H9 (cell line): ENCODE data around the gene DGCR2. TPM values are rescaled to one million over a fixed set of nuclear protein-coding genes. Genes with fewer than 3 reads are reported as not detected.

ENCODE experiments used
- DNase-seq: peaks from one replicate; pipeline ENCODE4 v3.0.0-alpha.2; 2017
- H2AFZ ChIP-seq: one replicate; pipeline ENCODE4 v1.6.1; 2013; ENCODE audit warnings: mild to moderate bottlenecking, low read length, control low read depth, moderate library complexity
- H2AK5ac ChIP-seq: 2 replicates; pipeline ENCODE4 v1.6.1; 2013; ENCODE audit warnings: low read length, control low read depth, mixed read lengths; ENCODE audit not compliant: insufficient read length
- H2BK120ac ChIP-seq: one replicate; pipeline ENCODE4 v1.6.1; 2013; ENCODE audit warnings: low read depth, mild to moderate bottlenecking, low read length, control low read depth, inconsistent platforms; ENCODE audit not compliant: poor library complexity, severe bottlenecking
- H2BK12ac ChIP-seq: 2 replicates; pipeline ENCODE4 v1.6.1; 2013; ENCODE audit warnings: low read length, control low read depth, mixed read lengths, low read depth; ENCODE audit not compliant: insufficient read length
- H2BK15ac ChIP-seq: 2 replicates; pipeline ENCODE4 v1.6.1; 2013; ENCODE audit warnings: low read depth, low read length, control low read depth
- H2BK20ac ChIP-seq: one replicate; pipeline ENCODE4 v1.6.1; 2013; ENCODE audit warnings: low read depth, mild to moderate bottlenecking, low read length, control low read depth, inconsistent platforms; ENCODE audit not compliant: poor library complexity, severe bottlenecking
- H2BK5ac ChIP-seq: 2 replicates; pipeline ENCODE4 v1.6.1; 2013; ENCODE audit warnings: low read length, control low read depth, mixed read lengths; ENCODE audit not compliant: insufficient read length
- H3K14ac ChIP-seq: 2 replicates; pipeline ENCODE4 v1.6.1; 2013; ENCODE audit warnings: low read length, control low read depth; ENCODE audit not compliant: insufficient read depth
- H3K18ac ChIP-seq: 2 replicates; pipeline ENCODE4 v1.6.1; 2013; ENCODE audit warnings: low read depth, mild to moderate bottlenecking, mixed read lengths, low read length, control low read depth; ENCODE audit not compliant: insufficient read length
- H3K23ac ChIP-seq: 2 replicates; pipeline ENCODE4 v1.6.1; 2013; ENCODE audit warnings: low read length, control low read depth, mixed read lengths, low read depth; ENCODE audit not compliant: insufficient read length
- H3K23me2 ChIP-seq: 2 replicates; pipeline ENCODE4 v1.6.1; 2013; ENCODE audit warnings: low read depth, mild to moderate bottlenecking, mixed read lengths, low read length, control low read depth; ENCODE audit not compliant: insufficient read length, poor library complexity, severe bottlenecking
- H3K27ac ChIP-seq: 2 replicates; pipeline ENCODE4 v1.5.1; 2013; ENCODE audit warnings: low read length, control low read depth, mixed read lengths, low read depth; ENCODE audit not compliant: insufficient read length
- H3K27me3 ChIP-seq: 2 replicates; pipeline ENCODE4 v1.6.1; 2013; ENCODE audit warnings: low read length, control low read depth, inconsistent platforms; ENCODE audit not compliant: insufficient read depth
- H3K4ac ChIP-seq: 2 replicates; pipeline ENCODE4 v1.6.1; 2013; ENCODE audit warnings: low read depth, mild to moderate bottlenecking, control low read depth, inconsistent platforms, low read length, moderate library complexity
- H3K4me1 ChIP-seq: 2 replicates; pipeline ENCODE4 v1.6.1; 2013; ENCODE audit warnings: low read length, control low read depth, inconsistent platforms; ENCODE audit not compliant: insufficient read depth
- H3K4me2 ChIP-seq: 2 replicates; pipeline ENCODE4 v1.6.1; 2013; ENCODE audit warnings: low read length, control low read depth, mixed read lengths; ENCODE audit not compliant: insufficient read length, insufficient read depth
- H3K56ac ChIP-seq: 2 replicates; pipeline ENCODE4 v1.6.1; 2013; ENCODE audit warnings: low read depth, mild to moderate bottlenecking, mixed read lengths, low read length, control low read depth; ENCODE audit not compliant: insufficient read length
- H3K79me1 ChIP-seq: 2 replicates; pipeline ENCODE4 v1.6.1; 2013; ENCODE audit warnings: low read depth, mild to moderate bottlenecking, moderate library complexity, low read length, control low read depth, inconsistent platforms; ENCODE audit not compliant: insufficient read depth, poor library complexity, severe bottlenecking
- H3K79me2 ChIP-seq: 2 replicates; pipeline ENCODE4 v1.6.1; 2013; ENCODE audit warnings: low read length, control low read depth, inconsistent platforms; ENCODE audit not compliant: insufficient read depth
- H3K9ac ChIP-seq: 2 replicates; pipeline ENCODE4 v1.6.1; 2013; ENCODE audit warnings: low read length, control low read depth, mixed read lengths; ENCODE audit not compliant: insufficient read length; ENCODE audit errors: extremely low read depth
- H3K9me3 ChIP-seq: one replicate; pipeline ENCODE4 v1.6.1; 2013; ENCODE audit warnings: low read depth, low read length, inconsistent platforms; ENCODE audit not compliant: control insufficient read depth
- H3T11ph ChIP-seq: one replicate; pipeline ENCODE4 v1.6.1; 2013; ENCODE audit warnings: mild to moderate bottlenecking, low read length, control low read depth, inconsistent platforms
- H4K20me1 ChIP-seq: one replicate; pipeline ENCODE4 v1.6.1; 2013; ENCODE audit not compliant: control insufficient read depth, insufficient read length, insufficient read depth
- H4K5ac ChIP-seq: 2 replicates; pipeline ENCODE4 v1.6.1; 2013; ENCODE audit warnings: low read depth, mild to moderate bottlenecking, mixed read lengths, low read length, control low read depth; ENCODE audit not compliant: insufficient read length
- H4K8ac ChIP-seq: replicated peaks from 2 replicates; pipeline ENCODE4 v1.6.1; 2013; ENCODE audit warnings: low read length, control low read depth, mixed read lengths, low read depth; ENCODE audit not compliant: insufficient read length
- H4K91ac ChIP-seq: 2 replicates; pipeline ENCODE4 v1.6.1; 2013; ENCODE audit warnings: low read depth, mild to moderate bottlenecking, moderate library complexity, mixed read lengths, low read length, control low read depth; ENCODE audit not compliant: insufficient read length
- H3K27ac Mint-ChIP-seq, 3 experiments: 2 replicates in 2 of 3; 3 replicates in 1 of 3; pipeline ENCODE4 v1.8.0; 2020 to 2021; ENCODE audit warnings: mixed read lengths in 3 of 3, mild to moderate bottlenecking in 1 of 3, moderate library complexity in 1 of 3
- H3K27me3 Mint-ChIP-seq: 2 replicates; pipeline ENCODE4 v1.8.0; 2021; ENCODE audit warnings: low read depth, mild to moderate bottlenecking, moderate library complexity, mixed read lengths
- H3K36me3 Mint-ChIP-seq, 3 experiments: 2 replicates in 2 of 3; 3 replicates in 1 of 3; pipeline ENCODE4 v1.8.0; 2020 to 2021; ENCODE audit warnings: low read depth in 3 of 3, mixed read lengths in 3 of 3; ENCODE audit not compliant: insufficient read depth in 1 of 3
- H3K4me1 Mint-ChIP-seq, 2 experiments: 2 replicates each; pipeline ENCODE4 v1.8.0; 2020; ENCODE audit warnings: mixed read lengths in 2 of 2
- H3K4me3 Mint-ChIP-seq, 2 experiments: 2 replicates in 1 of 2; 3 replicates in 1 of 2; pipeline ENCODE4 v1.8.0; 2020 to 2021; ENCODE audit warnings: mild to moderate bottlenecking in 2 of 2, mixed read lengths in 2 of 2, moderate library complexity in 1 of 2
- H3K9me3 Mint-ChIP-seq, 2 experiments: 2 replicates in 1 of 2; 3 replicates in 1 of 2; pipeline ENCODE4 v1.8.0; 2020; ENCODE audit warnings: mild to moderate bottlenecking in 2 of 2, mixed read lengths in 2 of 2, moderate library complexity in 1 of 2
- CTCF ChIP-seq: fragments of 200-600 bp; sonication (generic); conservative IDR thresholded peaks from 3 replicates; pipeline ENCODE4 v1.8.0; 2021; ENCODE audit warnings: antibody characterized with exemption, mild to moderate bottlenecking
- WGBS: extraction: QIAGEN DNeasy Blood & Tissue Kit; methylation state at CpG from one replicate; pipeline ENCODE4 v1.1.7; 2013; ENCODE audit warnings: missing lambda C conversion rate, low lambda C conversion rate, mixed read lengths; ENCODE audit not compliant: insufficient read length; ENCODE audit errors: extremely low coverage; 5-methylcytosine and 5-hydroxymethylcytosine counted together
- total RNA-seq: library from RNA; stranded (reverse); gene quantifications from 2 replicates; pipeline ENCODE4 v1.2.1, GENCODE V29; 2021

Gene DGCR2
- total RNA-seq, 1 experiment from 2014 or later: 47.2 TPM

GRCh38 chr22:19039448-19039780 lies 82.8 kb downstream of the DGCR2 start:
- peaks cover 4 to 11% of the 10 kb centered on the region in 2 experiments for H3K4me1 Mint-ChIP-seq

More at GRCh38 chr22:19039448-19039780, 82.8 kb downstream of the DGCR2 start:
- Histone ChIP-seq H3K56ac (no peak overlapping the region), H2BK120ac (no peak overlapping the region), H3K18ac (no peak overlapping the region), H4K5ac (no peak overlapping the region), H3K4ac (no peak overlapping the region), H3K79me2 (no peaks in the 10 kb centered on the region), H3K27ac (no peak overlapping the region), H2AFZ (no peak overlapping the region), H2BK15ac (no peak overlapping the region), H3K4me2 (no peak overlapping the region), H2BK20ac (no peak overlapping the region), H2BK5ac (no peak overlapping the region), H2BK12ac (no peak overlapping the region), H3K14ac (no peak overlapping the region), H2AK5ac (no peak overlapping the region), H3K23me2 (no peaks in the 10 kb centered on the region), H3K9ac (no peak overlapping the region), H4K8ac (no peak overlapping the region), H3T11ph (no peak overlapping the region), H3K9me3 (no peaks in the 10 kb centered on the region), H3K79me1 (no peaks in the 10 kb centered on the region), H3K23ac (no peak overlapping the region), H3K4me1 (no peaks in the 10 kb centered on the region), H4K20me1 (no peaks in the 10 kb centered on the region), H3K27me3 (no peaks in the 10 kb centered on the region), H4K91ac (no peak overlapping the region)
- Mint-ChIP-seq H3K27me3 (no peaks in the 10 kb centered on the region; the same call in 1 of the 2 replicates), H3K27ac (no peak overlapping the region), H3K36me3 (peaks cover 7 to 40% (median 31%) of the 10 kb centered on the region in 3 experiments; a peak in 6 of 7 replicates), H3K9me3 (no peaks in the 10 kb centered on the region), H3K4me3 (no peak overlapping the region)
- no CpG with 5 or more reads among the region's 8 CpGs for WGBS
- no peak for TF ChIP-seq CTCF
- no peak for DNase-seq
